GM18870 (cell line): ENCODE data around the gene FAM219B.
A peak's percentile ranks its signal among the peaks of the same experiment; 100 is the strongest.
"Not testable (repeated sequence)": the region's sequence is repeated elsewhere in the genome, so short reads cannot be mapped to it uniquely, and the experiment has no call there.

Source experiments
- ATAC-seq: cut with Tn5 transposase; IDR thresholded peaks from one replicate; pipeline ENCODE4 v1.9.1; 2021; ENCODE audit warnings: moderate library complexity; ENCODE audit not compliant: unreplicated experiment

Gene FAM219B, protein sequence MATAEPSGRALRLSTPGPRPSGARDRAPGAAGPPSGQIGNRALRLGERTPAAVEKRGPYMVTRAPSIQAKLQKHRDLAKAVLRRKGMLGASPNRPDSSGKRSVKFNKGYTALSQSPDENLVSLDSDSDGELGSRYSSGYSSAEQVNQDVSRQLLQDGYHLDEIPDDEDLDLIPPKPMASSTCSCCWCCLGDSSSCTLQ

DNA sequence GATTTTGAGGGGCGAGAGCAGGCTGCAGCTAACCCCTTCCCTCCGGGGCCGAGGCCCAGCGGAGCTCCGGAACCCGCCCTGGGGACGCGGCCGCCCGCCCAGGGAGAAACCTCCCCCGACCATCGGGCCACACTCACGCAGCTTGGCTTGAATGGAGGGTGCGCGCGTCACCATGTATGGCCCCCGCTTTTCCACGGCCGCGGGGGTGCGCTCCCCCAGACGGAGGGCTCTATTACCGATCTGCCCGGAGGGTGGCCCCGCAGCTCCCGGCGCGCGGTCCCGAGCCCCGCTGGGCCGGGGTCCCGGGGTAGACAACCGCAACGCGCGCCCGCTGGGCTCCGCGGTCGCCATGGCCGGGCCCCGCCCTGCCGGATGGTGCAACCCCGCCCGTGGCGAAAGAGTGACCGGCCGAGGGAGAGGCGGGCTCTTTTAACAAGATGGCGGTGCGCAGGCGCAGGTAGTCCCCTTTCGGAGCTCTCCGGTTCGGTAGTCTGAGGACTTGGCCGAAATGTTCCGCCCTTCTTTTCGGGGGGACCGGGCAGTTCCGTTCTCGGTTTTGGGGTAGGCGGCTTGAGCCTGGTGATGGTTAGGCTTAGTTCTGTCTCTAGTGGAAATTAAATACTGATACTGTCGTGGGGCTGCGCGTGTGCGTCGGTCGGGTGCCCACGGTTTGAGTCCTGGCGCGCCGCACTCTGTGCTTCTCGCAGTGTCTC lies at the start of gene FAM219B:
Gene FAM219B (minus strand): TSS at position 402 of the 713 bp plus-strand sequence. CDS start 51 bp downstream, at position 351.
- ATAC-seq, result peak; percentile 60

DNA sequence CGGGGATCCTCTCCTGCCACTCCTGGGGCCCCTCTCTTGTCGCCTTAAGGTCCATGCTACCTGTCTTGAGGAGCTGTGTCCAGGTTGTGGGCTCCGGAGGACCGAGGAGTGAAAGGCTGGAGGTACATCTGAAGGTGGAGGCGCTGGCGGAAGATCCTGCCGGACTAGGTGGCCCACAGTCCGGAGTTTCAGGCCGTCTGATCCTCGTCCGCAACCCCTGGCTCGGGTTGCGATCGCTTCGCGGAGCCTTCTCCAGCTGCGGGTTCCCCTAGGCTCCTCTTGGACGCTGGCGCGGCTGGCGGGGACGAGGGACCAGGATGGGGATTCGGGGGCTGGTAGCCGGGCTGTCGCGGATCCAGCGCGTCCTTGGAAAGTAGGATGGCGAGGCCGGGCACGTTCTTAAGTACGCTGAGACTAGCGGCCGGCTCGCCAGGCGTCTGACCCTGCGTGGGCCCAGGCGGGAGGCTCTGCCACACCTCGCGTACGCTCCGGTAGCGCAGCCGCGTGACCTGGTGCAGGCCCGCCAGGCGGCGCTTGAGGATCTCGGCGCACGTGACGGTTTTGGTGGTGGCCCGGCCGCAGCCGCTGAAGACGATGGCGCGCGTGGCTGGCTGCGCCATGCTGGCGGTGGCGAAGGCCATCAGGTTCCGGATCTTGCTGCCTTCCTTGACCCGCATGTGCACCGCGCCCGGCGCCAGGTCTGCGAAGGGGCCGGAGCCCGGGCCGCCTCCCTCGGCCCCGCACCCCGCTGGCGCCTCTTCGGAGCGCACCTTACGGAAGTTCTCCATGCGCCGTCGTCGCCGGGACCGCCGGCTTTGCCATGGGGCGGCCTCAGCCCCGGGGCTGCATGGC lies 49.4 kb upstream of the FAM219B start:
- ATAC-seq, result no peak

DNA sequence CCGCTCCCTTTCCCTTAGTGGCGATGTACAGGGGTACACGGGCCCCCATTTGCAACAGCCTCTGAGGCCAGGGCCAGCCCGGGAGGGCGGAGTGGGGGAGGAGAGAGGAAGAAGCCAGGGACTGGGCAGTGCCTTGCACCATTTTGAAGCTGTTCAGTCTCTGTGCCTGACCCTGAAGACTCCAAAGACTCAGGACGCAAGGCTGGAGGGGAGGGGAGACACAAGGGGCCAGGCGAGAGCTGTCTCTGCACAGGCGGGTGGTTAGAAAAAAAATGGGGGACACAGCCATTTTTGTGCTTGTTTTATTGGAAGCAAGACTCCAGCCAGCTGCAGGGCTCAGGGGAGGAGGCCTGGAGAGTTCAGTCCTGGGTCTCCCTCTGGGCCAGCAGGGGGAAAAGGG lies 48.4 kb upstream of the FAM219B start:
- ATAC-seq, result no peak

DNA sequence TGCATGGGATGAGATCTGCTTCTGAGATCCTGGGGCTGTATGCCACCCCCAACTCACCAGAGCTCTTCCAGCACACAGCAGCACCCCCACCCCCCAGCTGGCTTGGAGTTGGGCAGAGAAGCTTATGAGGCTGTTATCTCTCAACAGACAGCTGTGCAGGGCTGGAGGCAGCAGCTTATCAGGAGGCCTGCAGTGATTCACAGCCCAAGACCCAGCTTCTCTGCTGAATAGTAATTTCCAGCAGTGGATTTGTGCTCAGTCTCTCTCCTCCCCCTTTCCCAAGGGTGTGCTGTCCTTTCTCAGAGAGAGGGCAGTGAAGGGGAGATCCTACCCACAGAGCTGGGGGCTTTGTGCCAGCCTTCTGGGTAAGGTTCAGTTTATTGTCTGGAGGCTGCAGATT lies 47.9 kb upstream of the FAM219B start:
- no peak for ATAC-seq

DNA sequence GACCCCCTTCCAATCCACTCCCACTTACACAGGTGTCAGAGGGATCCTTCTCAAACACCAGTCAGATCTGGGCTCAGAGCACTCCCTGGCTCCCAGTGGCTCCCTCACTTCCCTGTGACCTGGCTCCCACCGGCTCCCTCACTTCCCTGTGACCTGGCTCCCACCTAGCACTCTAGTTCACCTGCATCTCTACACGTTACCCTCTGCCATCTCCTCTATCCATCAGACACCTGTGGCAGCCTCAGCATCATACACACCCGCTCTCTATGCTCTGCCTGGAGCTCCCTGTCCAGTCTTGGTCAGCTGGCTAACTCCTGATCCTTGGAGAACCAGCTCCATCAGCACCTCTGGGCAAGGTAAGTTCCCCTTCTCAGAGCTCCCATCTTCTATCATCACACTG lies 44.4 kb upstream of the FAM219B start:
- ATAC-seq, result no peak

DNA sequence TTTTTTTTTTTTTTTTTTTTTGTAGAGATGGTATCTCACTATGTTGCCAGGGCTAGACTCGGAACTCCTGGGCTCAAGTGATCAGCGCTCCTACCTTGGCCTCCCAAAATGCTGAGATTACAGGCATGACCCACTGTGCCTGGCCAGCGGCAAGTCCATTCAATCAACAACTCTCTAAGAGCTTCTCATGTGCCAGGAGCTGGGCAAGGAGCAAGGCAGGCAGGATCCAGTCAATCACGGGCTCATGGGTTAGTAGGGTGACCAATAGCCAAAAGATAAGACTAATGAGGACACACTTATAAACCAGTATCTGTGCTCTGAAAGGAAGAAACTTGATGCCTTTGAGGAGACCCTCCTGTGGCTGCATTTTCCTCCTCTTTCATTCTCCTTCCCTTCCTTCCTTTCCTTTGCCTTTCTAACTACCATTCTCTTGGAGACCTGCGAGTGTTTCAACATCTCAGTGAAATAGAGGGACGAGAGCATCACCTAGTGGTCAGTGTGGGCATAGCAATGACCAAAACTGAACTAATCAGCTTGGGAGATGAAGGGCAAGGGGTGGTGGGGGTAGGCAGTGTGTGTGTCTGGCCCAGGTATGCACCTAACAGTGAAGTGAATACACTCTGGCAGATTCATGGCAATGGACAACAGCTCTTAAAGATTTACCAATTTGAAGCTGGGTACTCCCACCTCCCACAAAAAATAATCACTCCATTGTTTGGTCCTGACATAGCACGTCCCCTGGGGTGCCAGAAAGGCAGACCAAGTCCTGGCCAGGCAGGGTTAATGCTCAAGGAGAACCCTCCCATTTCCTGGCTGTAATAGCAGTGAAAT lies 43.6 kb upstream of the FAM219B start:
- no peak for ATAC-seq

DNA sequence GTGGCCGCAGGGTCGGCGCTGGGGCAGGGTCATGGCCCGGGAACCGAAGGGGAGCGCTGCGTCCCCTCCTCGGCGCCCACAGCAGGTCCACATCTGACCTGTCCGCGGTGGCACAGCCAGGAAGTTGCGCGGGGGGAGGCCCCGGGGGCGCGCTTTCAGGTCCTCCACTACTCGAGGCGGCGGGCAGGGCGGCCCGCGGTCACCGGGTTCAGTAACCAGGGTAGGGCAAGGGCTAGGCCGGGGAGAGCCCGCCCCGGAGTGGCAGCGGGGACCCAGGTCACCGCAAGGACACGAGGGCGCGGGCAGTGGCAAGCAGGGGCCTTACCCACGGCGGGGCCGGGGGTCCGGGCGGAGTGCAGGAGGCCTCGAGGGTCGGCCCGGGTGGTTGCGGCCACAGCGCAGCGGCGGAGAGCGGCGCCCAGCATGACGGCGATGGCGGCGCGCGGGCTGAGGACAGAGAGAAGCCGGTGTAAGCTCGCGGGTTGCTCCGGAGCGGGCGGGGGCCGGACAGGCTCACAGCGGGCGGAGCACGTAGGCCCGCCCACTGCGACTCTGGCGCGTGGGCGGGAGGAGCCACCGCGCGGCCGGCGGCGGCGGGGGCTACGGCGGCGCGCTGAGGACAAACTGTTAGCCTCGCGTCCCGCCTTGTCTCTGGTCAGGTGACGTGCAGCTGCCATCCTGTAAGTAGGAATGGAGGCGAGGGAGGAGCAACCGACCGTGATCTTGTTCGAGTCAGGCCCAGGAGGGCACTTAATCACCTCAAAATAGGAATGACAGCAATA lies 31.1 kb upstream of the FAM219B start, which contains the start of gene COX5A:
Gene COX5A (minus strand): TSS at position 484 of the 782 bp plus-strand sequence. CDS start 59 bp downstream, at position 425.
- peak; percentile 66 for ATAC-seq

DNA sequence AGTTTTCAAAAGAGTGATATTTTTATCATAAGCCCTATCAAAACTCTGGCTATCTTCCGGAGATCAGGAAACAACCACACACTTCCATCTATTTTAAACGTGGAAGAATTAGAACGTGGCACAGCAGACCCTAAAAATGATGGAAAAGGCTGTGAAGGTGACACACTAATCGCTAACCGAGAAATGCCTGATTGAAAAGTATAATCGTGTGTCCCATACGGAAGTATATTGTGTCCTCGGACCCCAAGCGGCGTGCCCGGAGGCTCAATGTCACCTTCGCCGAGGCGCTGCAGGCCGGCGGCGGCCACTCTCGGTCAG lies 30.6 kb upstream of the FAM219B start:
- ATAC-seq, result peak; percentile 4

DNA sequence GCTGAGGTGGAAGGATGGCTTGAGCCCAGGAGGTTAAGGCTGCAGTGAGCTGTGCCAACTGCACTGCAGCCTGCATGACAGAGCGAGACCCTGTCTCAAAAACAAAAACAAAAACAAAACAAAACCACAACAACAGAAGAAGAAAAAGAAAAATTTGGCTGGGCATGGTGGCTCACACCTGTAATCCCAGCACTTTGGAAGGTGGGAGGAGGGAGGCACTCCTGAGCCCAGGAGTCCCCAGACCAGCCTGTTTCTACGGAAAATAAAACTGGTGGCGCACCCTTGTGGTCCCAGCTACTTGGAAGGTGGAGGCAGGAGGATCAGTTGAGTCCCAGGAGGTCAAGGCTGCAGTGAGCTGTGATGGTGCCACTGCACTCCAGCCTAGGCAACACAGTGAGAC lies 28.5 kb upstream of the FAM219B start:
- ATAC-seq, result not testable (repeated sequence)

DNA sequence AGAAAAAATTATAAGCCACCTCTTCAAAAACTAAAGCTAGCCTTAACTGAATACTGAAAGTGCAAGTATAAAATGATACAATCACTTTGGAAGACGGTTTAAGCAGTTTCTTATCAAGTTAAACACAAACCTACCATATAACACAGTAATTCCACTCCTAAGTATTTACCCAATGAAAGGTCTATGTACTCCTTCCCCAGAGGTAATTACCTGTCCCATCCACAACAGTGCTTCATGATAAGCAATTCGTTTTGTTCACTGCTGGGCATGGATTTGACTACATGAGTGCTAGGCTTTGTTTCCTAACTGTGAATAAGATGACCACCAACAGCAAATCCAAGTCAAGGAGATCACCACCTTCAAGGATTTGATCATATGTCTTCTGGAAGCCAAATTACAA lies 26.9 kb upstream of the FAM219B start:
- no peak for ATAC-seq

DNA sequence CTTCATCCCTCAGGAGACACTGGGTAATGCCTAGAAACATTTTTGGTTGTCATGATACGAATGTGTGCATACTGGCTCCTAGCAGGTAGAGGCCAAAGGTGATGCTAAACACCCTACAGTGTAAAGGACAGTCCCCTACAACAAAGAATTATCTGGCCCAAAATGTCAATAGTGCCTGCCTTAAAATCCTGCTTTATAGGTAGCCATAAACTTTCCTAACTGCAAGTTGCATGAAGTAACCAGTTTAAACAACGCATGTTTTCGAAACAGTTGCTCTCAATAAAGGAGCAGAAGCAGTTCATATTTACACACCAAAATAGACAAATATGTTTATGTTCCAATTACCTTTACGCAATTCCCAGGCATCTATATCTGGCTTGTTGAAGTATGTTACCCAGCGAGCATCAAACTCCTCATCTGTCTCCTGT lies 22.1 kb upstream of the FAM219B start:
- no peak for ATAC-seq

DNA sequence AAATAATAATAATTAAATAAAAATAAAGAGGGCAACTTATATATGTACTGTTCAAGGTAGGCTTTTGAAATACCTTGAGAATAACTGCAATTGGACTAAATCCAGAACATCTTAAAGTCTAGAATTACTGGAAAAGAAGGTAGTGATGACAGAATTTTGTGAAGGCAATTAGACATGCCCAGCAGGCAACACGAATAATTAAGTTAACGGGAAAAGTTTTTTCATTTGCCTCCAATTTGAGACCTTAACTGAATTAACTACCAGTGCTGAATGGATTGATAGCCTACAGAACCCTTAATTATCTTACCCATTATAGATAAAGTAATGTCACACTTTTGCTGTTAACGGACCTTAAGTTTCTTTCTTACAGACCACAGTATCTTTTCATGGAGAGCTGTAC lies 17.9 kb upstream of the FAM219B start:
- ATAC-seq, result no peak

DNA sequence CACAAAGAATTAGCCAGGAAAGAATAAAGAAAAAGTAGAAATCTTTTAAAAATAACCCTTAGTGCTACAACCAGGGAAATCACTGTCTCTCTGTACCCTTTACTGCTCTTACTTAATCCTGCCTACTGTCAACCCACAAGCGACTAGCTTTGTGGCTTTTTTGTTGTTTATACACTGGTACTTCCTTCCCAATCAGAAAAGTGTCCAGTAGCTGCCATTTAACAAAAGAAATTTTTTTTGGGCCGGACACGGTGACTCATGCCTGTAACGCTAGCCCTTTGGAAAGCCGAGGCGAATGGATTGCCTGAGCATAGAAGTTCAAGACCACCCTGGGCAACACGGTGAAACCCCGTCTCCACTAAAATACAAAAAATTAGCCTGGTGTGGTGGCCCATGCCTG lies 13.8 kb upstream of the FAM219B start:
- no peak for ATAC-seq

DNA sequence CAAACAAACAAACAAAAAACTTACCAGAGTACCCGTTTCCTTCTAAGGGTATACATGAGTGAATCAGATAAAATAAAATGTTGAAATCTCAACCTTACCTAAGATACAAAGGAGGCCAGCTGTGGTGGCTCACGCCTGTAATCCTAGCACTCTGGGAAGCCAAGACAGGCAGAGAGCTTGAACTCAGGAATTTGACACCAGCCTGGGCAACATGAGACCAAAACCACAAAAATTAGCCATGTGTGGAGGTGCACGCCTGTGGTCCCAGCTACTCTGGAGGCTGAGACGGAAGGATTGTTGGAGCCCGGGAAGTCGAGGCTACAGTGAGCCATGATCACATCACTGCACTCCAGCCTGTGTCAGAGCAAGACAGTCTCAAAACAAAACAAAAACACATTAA lies 11.0 kb upstream of the FAM219B start:
- no peak for ATAC-seq

DNA sequence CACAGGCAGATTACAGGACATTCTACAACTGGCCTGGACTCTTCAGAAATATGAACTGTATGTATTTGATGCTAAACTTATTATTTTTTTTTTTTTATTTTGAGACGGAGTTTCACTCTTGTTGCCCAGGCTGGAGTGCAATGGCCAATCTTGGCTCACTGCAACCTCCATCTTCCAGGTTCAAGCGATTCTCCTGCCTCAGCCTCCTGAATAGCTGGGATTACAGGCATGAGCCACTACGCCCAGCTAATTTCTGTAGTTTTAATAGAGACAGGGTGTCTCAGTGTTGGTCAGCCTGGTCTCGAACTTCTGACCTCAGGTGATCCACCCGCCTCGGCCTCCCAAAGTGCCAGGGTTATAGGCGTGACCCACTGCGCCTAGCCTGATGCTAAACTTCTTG lies 7.1 kb upstream of the FAM219B start:
- ATAC-seq, result not testable (repeated sequence)

DNA sequence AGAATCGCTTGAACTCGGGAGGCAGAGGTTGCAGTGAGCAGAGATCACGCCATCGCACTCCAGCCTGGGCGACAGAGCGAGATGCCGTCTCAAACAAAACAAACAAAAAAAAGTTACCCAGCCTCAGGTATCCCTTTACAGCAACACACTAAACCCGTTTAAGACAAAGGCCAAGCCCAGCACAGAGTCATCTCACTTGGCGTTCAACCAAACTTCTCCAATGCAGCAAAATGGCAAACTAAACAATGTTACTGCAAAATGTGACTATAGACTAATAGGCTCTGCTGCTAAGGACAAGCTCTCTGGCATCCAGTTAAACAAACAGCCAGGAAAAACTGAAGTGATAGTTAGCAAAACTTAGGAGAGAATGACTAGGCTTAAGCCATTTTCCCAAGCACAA lies 6.4 kb upstream of the FAM219B start:
- ATAC-seq, result no peak

DNA sequence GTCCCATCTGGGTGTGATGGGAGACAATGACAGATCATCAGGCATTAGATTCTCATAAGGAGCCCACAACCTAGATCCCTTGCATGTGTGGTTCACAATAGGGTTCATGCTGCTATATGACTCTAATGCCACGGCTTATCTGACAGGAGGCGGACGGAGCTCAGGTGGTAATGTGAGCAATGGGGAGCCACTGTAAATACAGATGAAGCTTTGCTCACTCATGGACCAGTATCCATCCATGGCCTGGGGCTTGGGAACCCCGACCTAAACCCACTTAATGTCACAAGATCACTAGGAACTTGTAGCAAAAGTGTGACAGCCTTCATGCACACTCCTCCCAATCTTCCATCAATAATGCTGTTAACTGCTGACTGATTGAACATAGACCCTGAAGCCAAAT lies 2.0 kb upstream of the FAM219B start:
- ATAC-seq, result no peak

DNA sequence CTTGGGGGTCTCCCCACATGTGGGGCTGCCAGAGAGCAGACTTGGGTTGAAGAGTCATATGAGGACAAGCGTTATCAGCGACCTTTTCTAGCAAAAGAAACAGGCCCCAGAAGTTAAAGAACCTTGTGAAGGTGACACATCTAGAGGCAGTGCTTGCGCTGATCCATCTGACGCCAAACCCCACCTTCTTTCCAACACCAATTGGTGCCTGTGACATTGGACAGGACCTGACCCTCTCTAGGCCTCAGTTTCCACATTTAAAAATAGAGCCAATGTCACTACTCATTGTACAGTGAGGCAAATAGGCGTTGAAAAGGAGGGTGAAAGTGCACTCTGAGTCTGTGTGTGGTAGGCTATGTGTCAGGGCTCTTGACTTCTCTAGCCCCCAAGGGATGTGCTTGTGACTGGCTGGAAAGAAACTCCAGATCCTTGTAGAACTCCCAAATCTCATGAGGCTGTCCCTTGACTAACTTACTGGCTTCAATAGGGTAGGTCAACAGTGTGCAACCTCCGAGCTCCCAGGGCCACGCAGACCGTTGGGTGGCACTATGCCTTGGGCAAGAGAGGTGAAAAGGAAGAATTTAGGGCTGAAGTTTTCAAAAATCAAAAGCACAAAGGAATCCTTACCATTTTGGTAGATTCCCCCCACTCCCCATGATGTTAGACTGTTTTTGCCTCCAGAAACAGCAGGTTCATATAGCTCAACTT lies 666 bp upstream of the FAM219B start:
- no peak for ATAC-seq

DNA sequence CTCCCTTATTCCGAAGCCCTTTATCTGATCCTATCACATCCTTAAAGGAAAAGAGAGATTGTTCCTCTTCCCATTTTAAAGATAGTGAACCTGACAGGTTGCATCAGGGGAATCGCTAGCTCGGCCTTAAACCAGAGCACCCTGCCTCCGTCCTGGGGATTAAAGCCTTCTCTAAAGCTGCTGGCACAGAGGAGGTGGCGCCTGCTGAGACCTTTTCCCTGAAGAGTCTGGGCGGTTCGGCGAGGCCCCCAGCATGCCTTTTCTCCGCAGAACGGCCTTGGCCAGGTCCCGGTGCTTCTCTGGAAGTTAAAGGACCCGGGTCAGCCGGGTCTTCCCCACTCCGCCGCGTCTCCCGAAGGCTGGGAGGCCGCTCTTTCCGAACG lies 593 bp downstream of the FAM219B start:
- peak; percentile 21 for ATAC-seq
